ENCODE results near the gene WNT3A.

- no peak for TF ChIP-seq POLR2A (IDR thresholded peaks at IDR 0.05)
- TF ChIP-seq POLR2AphosphoS5 (IDR thresholded peaks at IDR 0.05), result no peak
Observed at GRCh38 chr1:227987181-227987580, 19.6 kb upstream of the WNT3A start.

Measured in spleen (tissue), 3 donors.